IMR-90 (cell line): Measurements from ENCODE around the gene SSTR1. TPM values are rescaled to one million over a fixed set of nuclear protein-coding genes. Genes with fewer than 3 reads are reported as not detected.

Experiments used
- ATAC-seq: fragments of 200-7000 bp; cut with Tn5 transposase; 2 replicates; pipeline ENCODE4 v1.9.1; 2020; ENCODE audit warnings: low read depth, mild to moderate bottlenecking, moderate library complexity
- BruUV-seq: library from RNA; stranded (reverse); fragments of 400-500 nt; replicated peaks from 2 replicates; lab custom pipeline; 2021; lab: Mats Ljungman, UMichigan
- CTCF ChIA-PET: fragments of 300-600 bp; formaldehyde crosslinking; extraction: SDS; loops from one replicate; lab custom pipeline; 2021; ENCODE audit warnings: antibody characterized with exemption; lab: Yijun Ruan, JAX
- POLR2A ChIA-PET: fragments of 300-600 bp; sonication (Branson Sonifier 250); formaldehyde crosslinking; loops from one replicate; lab custom pipeline; 2022; ENCODE audit warnings: antibody characterized with exemption; ENCODE audit not compliant: unreplicated experiment; lab: Charles Lee
- DNase-seq: peaks from one replicate; pipeline ENCODE4 v3.0.0; 2013
- H2AFZ ChIP-seq: replicated peaks from 2 replicates; pipeline ENCODE3; 2013; ENCODE audit warnings: low read length, mild to moderate bottlenecking; ENCODE audit not compliant: poor library complexity
- H2AK5ac ChIP-seq: 2 replicates; pipeline ENCODE4 v1.6.1; 2013; ENCODE audit warnings: low read depth, low read length, inconsistent platforms
- H2AK9ac ChIP-seq: replicated peaks from 2 replicates; pipeline ENCODE3; 2013; ENCODE audit warnings: mild to moderate bottlenecking, low read depth, low read length, moderate library complexity; ENCODE audit not compliant: poor library complexity
- H2BK120ac ChIP-seq: 2 replicates; pipeline ENCODE4 v1.6.1; 2013; ENCODE audit warnings: low read depth, low read length, inconsistent platforms
- H2BK15ac ChIP-seq: 3 replicates; pipeline ENCODE4 v1.6.1; 2013; ENCODE audit warnings: low read depth, low read length, inconsistent platforms
- H2BK20ac ChIP-seq: 2 replicates; pipeline ENCODE4 v1.6.1; 2013; ENCODE audit warnings: low read depth, mild to moderate bottlenecking, inconsistent platforms, low read length, moderate library complexity
- H2BK5ac ChIP-seq: 2 replicates; pipeline ENCODE4 v1.6.1; 2013; ENCODE audit warnings: mild to moderate bottlenecking, low read depth, low read length, inconsistent platforms; ENCODE audit not compliant: poor library complexity, severe bottlenecking
- H3K14ac ChIP-seq: replicated peaks from 2 replicates; pipeline ENCODE4 v1.6.1; 2013; ENCODE audit warnings: low read depth, low read length, inconsistent platforms
- H3K18ac ChIP-seq: 2 replicates; pipeline ENCODE4 v1.6.1; 2013; ENCODE audit warnings: low read depth, low read length, control low read depth
- H3K23ac ChIP-seq: 2 replicates; pipeline ENCODE4 v1.6.1; 2013; ENCODE audit warnings: low read depth, low read length, inconsistent platforms
- H3K27ac ChIP-seq: 2 replicates; pipeline ENCODE4 v1.5.1; 2013; ENCODE audit warnings: mild to moderate bottlenecking, control low read depth, low read length; ENCODE audit not compliant: insufficient read depth
- H3K27me3 ChIP-seq: 2 replicates; pipeline ENCODE4 v1.6.1; 2013; ENCODE audit warnings: low read length; ENCODE audit not compliant: control insufficient read depth, insufficient read depth
- H3K36me3 ChIP-seq: 2 replicates; pipeline ENCODE4 v1.6.1; 2013; ENCODE audit warnings: low read length, mixed read lengths; ENCODE audit not compliant: control insufficient read depth, insufficient read depth
- H3K4ac ChIP-seq: 2 replicates; pipeline ENCODE4 v1.6.1; 2013; ENCODE audit warnings: low read depth, low read length, inconsistent platforms
- H3K4me1 ChIP-seq: 2 replicates; pipeline ENCODE4 v1.6.1; 2013; ENCODE audit warnings: low read length, mixed read lengths; ENCODE audit not compliant: control insufficient read depth, insufficient read depth
- H3K4me2 ChIP-seq: 2 replicates; pipeline ENCODE4 v1.6.1; 2013; ENCODE audit warnings: low read depth, mild to moderate bottlenecking, control low read depth, low read length, moderate library complexity
- H3K4me3 ChIP-seq: 2 replicates; pipeline ENCODE4 v1.5.1; 2013; ENCODE audit warnings: low read depth, mild to moderate bottlenecking, control low read depth, low read length, moderate library complexity; ENCODE audit not compliant: insufficient read depth
- H3K56ac ChIP-seq: 2 replicates; pipeline ENCODE4 v1.6.1; 2013; ENCODE audit warnings: low read length, inconsistent platforms; ENCODE audit not compliant: insufficient read depth; ENCODE audit errors: extremely low read depth
- H3K79me1 ChIP-seq, 2 experiments: 2 replicates each; pipeline ENCODE4 v1.6.1; 2013; ENCODE audit warnings: low read length in 2 of 2, inconsistent platforms in 1 of 2, low read depth in 1 of 2
- H3K9ac ChIP-seq: 2 replicates; pipeline ENCODE4 v1.6.1; 2013; ENCODE audit warnings: low read depth, low read length, control low read depth
- H3K9me1 ChIP-seq: 2 replicates; pipeline ENCODE4 v1.6.1; 2013; ENCODE audit warnings: low read length, inconsistent platforms; ENCODE audit not compliant: insufficient read depth
- H3K9me3 ChIP-seq: 2 replicates; pipeline ENCODE4 v1.6.1; 2013; ENCODE audit warnings: low read length; ENCODE audit not compliant: control insufficient read depth, insufficient read depth
- H4K20me1 ChIP-seq: 2 replicates; pipeline ENCODE4 v1.6.1; 2013; ENCODE audit warnings: low read length, inconsistent platforms; ENCODE audit not compliant: insufficient read depth
- H4K5ac ChIP-seq: 2 replicates; pipeline ENCODE4 v1.6.1; 2013; ENCODE audit warnings: mild to moderate bottlenecking, low read depth, low read length, control low read depth
- H4K8ac ChIP-seq, 2 experiments: 2 replicates each; pipeline ENCODE4 v1.6.1; 2013; ENCODE audit warnings: low read depth in 2 of 2, low read length in 2 of 2, control low read depth in 1 of 2, inconsistent platforms in 1 of 2
- H4K91ac ChIP-seq: 2 replicates; pipeline ENCODE4 v1.6.1; 2013; ENCODE audit warnings: low read depth, low read length, inconsistent platforms; ENCODE audit not compliant: insufficient read depth
- BHLHE40 ChIP-seq: fragments of 150-350 bp; IDR thresholded peaks from 2 replicates; pipeline ENCODE4 v1.6.1; 2016; ENCODE audit warnings: mild to moderate bottlenecking, low read depth, low read length
- CEBPB ChIP-seq: IDR thresholded peaks from 2 replicates; pipeline ENCODE4 v1.6.1; 2012; ENCODE audit warnings: low read depth, low read length, improper control_type of control experiment
- CHD1 ChIP-seq: IDR thresholded peaks from 2 replicates; pipeline ENCODE4 v1.6.1; 2012; ENCODE audit warnings: low read depth, low read length, improper control_type of control experiment
- FOS ChIP-seq: fragments of 150-350 bp; IDR thresholded peaks from 2 replicates; pipeline ENCODE4 v1.6.1; 2016; ENCODE audit warnings: low read depth, low read length
- MAZ ChIP-seq: IDR thresholded peaks from 2 replicates; pipeline ENCODE4 v1.6.1; 2012; ENCODE audit warnings: low read depth, mild to moderate bottlenecking, low read length, improper control_type of control experiment, moderate library complexity, borderline replicate concordance
- NFE2L2 ChIP-seq: fragments of 150-350 bp; IDR thresholded peaks from 2 replicates; pipeline ENCODE4 v1.6.1; 2016; ENCODE audit warnings: low read depth, mild to moderate bottlenecking, low read length
- POLR2A ChIP-seq: IDR thresholded peaks from 2 replicates; pipeline ENCODE4 v1.6.1; 2012; ENCODE audit warnings: mild to moderate bottlenecking, low read depth, low read length
- RAD21 ChIP-seq: IDR thresholded peaks from 2 replicates; pipeline ENCODE4 v1.6.1; 2012; ENCODE audit warnings: low read length, improper control_type of control experiment
- RCOR1 ChIP-seq: IDR thresholded peaks from 2 replicates; pipeline ENCODE4 v1.6.1; 2012; ENCODE audit warnings: mild to moderate bottlenecking, low read length, improper control_type of control experiment; ENCODE audit not compliant: insufficient replicate concordance
- RFX5 ChIP-seq: IDR thresholded peaks from 2 replicates; pipeline ENCODE4 v1.8.0; 2012; ENCODE audit warnings: low read depth, mild to moderate bottlenecking, low read length, moderate library complexity
- SMC3 ChIP-seq: fragments of 150-350 bp; IDR thresholded peaks from 2 replicates; pipeline ENCODE4 v1.6.1; 2016; ENCODE audit warnings: low read depth, mild to moderate bottlenecking, antibody characterized with exemption, low read length, moderate library complexity
- WGBS, 2 experiments: methylation state at CpG; one replicate each; pipeline versions ENCODE4 v1.1.5 to v1.1.7; 2013; ENCODE audit warnings: missing lambda C conversion rate in 2 of 2; ENCODE audit not compliant: insufficient read length in 1 of 2; ENCODE audit errors: extremely low coverage in 2 of 2; 5-methylcytosine and 5-hydroxymethylcytosine counted together
- dilution Hi-C: fragments of 300-500 bp; cut with HindIII; formaldehyde crosslinking; loops from one replicate; pipeline ENCODE4 v1.14.3; 2018; ENCODE audit warnings: low sequenced_read_pairs; ENCODE audit not compliant: unreplicated experiment
- in situ Hi-C: fragments of 300-500 bp; cut with MboI; formaldehyde crosslinking; loops from 3 replicates; pipeline ENCODE4 v1.14.3; 2019; ENCODE audit warnings: low sequenced_read_pairs, inconsistent platforms, mixed read lengths
- intact Hi-C: fragments of 100-400 bp; cut with micrococcal nuclease; formaldehyde crosslinking; loops from 2 replicates; pipeline ENCODE4 v1.10.0; 2022
- polyA plus RNA-seq, 3 experiments: library from polyadenylated mRNA; depleted of rRNA; stranded (reverse); fragments of >200 nt; gene quantifications; 2 replicates each; pipeline ENCODE4 v1.2.3, GENCODE V29; 2012; ENCODE audit warnings: low replicate concordance in 1 of 3
- total RNA-seq: library from RNA; depleted of rRNA; stranded (reverse); fragments of >200 nt; gene quantifications from 2 replicates; pipeline ENCODE4 v1.2.3, GENCODE V29; 2012
- TF ChIP-seq, protein P1 (sequence below): conservative IDR thresholded peaks from 2 replicates; pipeline ENCODE4 v1.5.1; 2012; ENCODE audit warnings: mild to moderate bottlenecking, low read depth, low read length, improper control_type of control experiment
- TF ChIP-seq, protein P2 (sequence below): fragments of 150-350 bp; IDR thresholded peaks from 2 replicates; pipeline ENCODE4 v1.6.1; 2016; ENCODE audit warnings: low read depth, mild to moderate bottlenecking, low read length, moderate library complexity, borderline replicate concordance
- TF ChIP-seq, protein P3 (sequence below): fragments of 150-350 bp; IDR thresholded peaks from 2 replicates; pipeline ENCODE4 v1.6.1; 2017; ENCODE audit warnings: mild to moderate bottlenecking, antibody characterized with exemption, low read length, low read depth

The SSTR1 gene
- total and polyA plus RNA-seq, 2 of the 4 experiments (the other 2 are of a cell fraction): 1.1 to 5.5 TPM

DNA sequence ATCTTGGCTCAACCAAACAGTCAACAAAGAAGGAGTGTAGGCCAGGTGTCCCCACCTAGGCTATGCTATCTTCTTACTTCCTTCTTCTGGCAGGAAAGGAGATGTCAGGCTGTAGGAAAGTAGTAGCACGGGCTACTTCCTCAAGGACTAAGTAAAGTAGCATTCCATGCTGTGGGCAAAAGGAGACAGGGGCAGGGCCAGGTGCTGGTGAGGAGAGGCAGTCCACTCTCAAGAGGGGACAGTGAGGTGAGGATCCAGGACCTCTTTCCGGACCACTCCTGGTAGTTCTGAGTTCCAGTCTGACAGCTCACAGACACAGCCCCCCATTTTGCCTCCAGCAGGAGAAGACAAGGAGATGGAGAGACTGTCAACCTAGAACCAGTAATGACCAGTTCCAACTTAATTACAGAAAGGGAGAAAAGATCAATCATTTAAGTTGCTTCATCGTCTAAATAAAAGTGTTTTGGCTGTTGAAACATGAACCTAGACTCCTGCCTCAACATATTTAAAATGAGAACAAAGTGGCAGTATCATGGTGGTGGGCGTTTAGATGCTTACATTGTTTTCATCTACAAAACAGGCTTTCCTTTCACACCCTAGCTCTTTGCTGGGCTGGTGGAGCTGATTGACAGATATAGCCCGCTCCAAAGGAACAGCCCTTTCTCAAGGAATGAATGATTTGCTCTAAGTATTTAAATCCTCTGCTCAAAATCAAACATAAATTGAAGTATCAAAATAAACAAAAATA is 5.1 kb upstream of the SSTR1 start:
- peak overlapping the region; percentile 77 for H2AK5ac ChIP-seq
- peak overlapping the region; percentile 37 for H2BK5ac ChIP-seq
- no peak overlapping the region for H2AFZ ChIP-seq
- no peaks in the 10 kb centered on the region for H3K27me3 ChIP-seq
- H3K9ac ChIP-seq: no peak overlapping the region
- H3K14ac ChIP-seq: no peak overlapping the region
- peak overlapping the region; percentile 13; the same call in 1 of the 2 replicates for H3K4ac ChIP-seq
- peaks cover 11% of the 10 kb centered on the region; the same call in 1 of the 2 replicates for H3K4me1 ChIP-seq
- no peak for DNase-seq
- H3K23ac ChIP-seq: peak overlapping the region; percentile 28; the same call in 1 of the 2 replicates
- peak overlapping the region; percentile 48 for H2AK9ac ChIP-seq
- H3K56ac ChIP-seq: no peak overlapping the region
- no peak overlapping the region for H3K27ac ChIP-seq
- in situ Hi-C loops (loop anchor here (10.0 kb wide), 2 partner anchors 298 to 662 kb away; no protein-coding TSS in a partner anchor), intact Hi-C loops (no loop called here), dilution Hi-C loops (no loop called here)
- peak overlapping the region; percentile 43; the same call in 1 of the 3 replicates for H2BK15ac ChIP-seq
- H3K9me3 ChIP-seq: peaks cover 2% of the 10 kb centered on the region; the same call in 1 of the 2 replicates
- H3K79me1 ChIP-seq: no peaks in the 10 kb centered on the region
- 0 out of 2 replicates have a peak overlapping the region, but pooled peaks have one; percentile 39 for H2BK120ac ChIP-seq
- ChIA-PET POLR2A (no interaction called here), CTCF (no interaction called here)
- no peaks in the 10 kb centered on the region for H3K36me3 ChIP-seq
- no peak for ATAC-seq
- H3K18ac ChIP-seq: no peak overlapping the region
- BruUV-seq: no TSS peak
- no peak overlapping the region; the same call in 1 of the 2 replicates for H4K91ac ChIP-seq
- H3K4me2 ChIP-seq: no peak overlapping the region
- H3K9me1 ChIP-seq: no peaks in the 10 kb centered on the region; the same call in 1 of the 2 replicates
- H4K8ac ChIP-seq: 0 out of 4 replicates have a peak overlapping the region, but pooled peaks of 1 of the 2 experiments have one; percentile 40
- H4K20me1 ChIP-seq: no peaks in the 10 kb centered on the region
- no peak overlapping the region for H4K5ac ChIP-seq
- no peak overlapping the region for H2BK20ac ChIP-seq
- no CpG with 5 or more reads among the region's 5 CpGs for WGBS, 2 experiments
- H3K4me3 ChIP-seq: no peak overlapping the region
- TF ChIP-seq RAD21 (no peak), CHD1 (no peak), NFE2L2 (no peak), BHLHE40 (no peak), CEBPB (no peak), RFX5 (no peak), MAZ (no peak), FOS (no peak), SMC3 (no peak), POLR2A (no peak), RCOR1 (no peak)
- TF ChIP-seq, protein P1, sequence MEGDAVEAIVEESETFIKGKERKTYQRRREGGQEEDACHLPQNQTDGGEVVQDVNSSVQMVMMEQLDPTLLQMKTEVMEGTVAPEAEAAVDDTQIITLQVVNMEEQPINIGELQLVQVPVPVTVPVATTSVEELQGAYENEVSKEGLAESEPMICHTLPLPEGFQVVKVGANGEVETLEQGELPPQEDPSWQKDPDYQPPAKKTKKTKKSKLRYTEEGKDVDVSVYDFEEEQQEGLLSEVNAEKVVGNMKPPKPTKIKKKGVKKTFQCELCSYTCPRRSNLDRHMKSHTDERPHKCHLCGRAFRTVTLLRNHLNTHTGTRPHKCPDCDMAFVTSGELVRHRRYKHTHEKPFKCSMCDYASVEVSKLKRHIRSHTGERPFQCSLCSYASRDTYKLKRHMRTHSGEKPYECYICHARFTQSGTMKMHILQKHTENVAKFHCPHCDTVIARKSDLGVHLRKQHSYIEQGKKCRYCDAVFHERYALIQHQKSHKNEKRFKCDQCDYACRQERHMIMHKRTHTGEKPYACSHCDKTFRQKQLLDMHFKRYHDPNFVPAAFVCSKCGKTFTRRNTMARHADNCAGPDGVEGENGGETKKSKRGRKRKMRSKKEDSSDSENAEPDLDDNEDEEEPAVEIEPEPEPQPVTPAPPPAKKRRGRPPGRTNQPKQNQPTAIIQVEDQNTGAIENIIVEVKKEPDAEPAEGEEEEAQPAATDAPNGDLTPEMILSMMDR: no peak
- TF ChIP-seq, protein P2, sequence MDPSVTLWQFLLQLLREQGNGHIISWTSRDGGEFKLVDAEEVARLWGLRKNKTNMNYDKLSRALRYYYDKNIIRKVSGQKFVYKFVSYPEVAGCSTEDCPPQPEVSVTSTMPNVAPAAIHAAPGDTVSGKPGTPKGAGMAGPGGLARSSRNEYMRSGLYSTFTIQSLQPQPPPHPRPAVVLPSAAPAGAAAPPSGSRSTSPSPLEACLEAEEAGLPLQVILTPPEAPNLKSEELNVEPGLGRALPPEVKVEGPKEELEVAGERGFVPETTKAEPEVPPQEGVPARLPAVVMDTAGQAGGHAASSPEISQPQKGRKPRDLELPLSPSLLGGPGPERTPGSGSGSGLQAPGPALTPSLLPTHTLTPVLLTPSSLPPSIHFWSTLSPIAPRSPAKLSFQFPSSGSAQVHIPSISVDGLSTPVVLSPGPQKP: no peak
- TF ChIP-seq, protein P3, sequence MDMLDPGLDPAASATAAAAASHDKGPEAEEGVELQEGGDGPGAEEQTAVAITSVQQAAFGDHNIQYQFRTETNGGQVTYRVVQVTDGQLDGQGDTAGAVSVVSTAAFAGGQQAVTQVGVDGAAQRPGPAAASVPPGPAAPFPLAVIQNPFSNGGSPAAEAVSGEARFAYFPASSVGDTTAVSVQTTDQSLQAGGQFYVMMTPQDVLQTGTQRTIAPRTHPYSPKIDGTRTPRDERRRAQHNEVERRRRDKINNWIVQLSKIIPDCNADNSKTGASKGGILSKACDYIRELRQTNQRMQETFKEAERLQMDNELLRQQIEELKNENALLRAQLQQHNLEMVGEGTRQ: no peak
